Stimulated activated CD4-positive, alpha-beta T cell treated with anti-CD3 and anti-CD28 coated beads, Interleukin-15, amount 100 ng/mL, for 24 hours (primary cell): ENCODE measurements around the gene ERI2.
A peak's percentile ranks its signal among the peaks of the same experiment; 100 is the strongest.
"Not testable (repeated sequence)": the region's sequence is repeated elsewhere in the genome, so short reads cannot be mapped to it uniquely, and the experiment has no call there.

Source experiments
- DNase-seq: peaks from one replicate; pipeline ENCODE4 v3.0.0-alpha.2; 2020

The ERI2 gene

GRCh38 chr16:20818929-20819585, 12.8 kb upstream of the ERI2 start:
- DNase-seq: no peak

- no peak for DNase-seq
Measured at GRCh38 chr16:20814784-20815183, 8.5 kb upstream of the ERI2 start.

GRCh38 chr16:20812510-20812909, 6.2 kb upstream of the ERI2 start:
- no peak for DNase-seq

GRCh38 chr16:20811889-20812439, 5.7 kb upstream of the ERI2 start:
- DNase-seq: no peak

GRCh38 chr16:20807862-20808261, 1.6 kb upstream of the ERI2 start:
- no peak for DNase-seq

- DNase-seq: not testable (repeated sequence)
Measured at GRCh38 chr16:20805684-20806167, 546 bp downstream of the ERI2 start.

GRCh38 chr16:20803561-20804214, 2.6 kb downstream of the ERI2 start:
- DNase-seq: no peak

GRCh38 chr16:20803192-20803560, 3.1 kb downstream of the ERI2 start:
- no peak for DNase-seq

- no peak for DNase-seq
Measured at GRCh38 chr16:20801278-20801677, 5.0 kb downstream of the ERI2 start.

GRCh38 chr16:20799599-20799998, 6.7 kb downstream of the ERI2 start:
- DNase-seq: no peak

- DNase-seq: no peak
Measured at GRCh38 chr16:20798364-20798763, 7.9 kb downstream of the ERI2 start.

- DNase-seq: no peak
Measured at GRCh38 chr16:20791923-20792612, 14.2 kb downstream of the ERI2 start.

- no peak for DNase-seq
Measured at GRCh38 chr16:20789130-20789529, 17.1 kb downstream of the ERI2 start.

GRCh38 chr16:20784204-20784603, 22.1 kb downstream of the ERI2 start:
- no peak for DNase-seq

GRCh38 chr16:20782470-20782869, 23.8 kb downstream of the ERI2 start:
- DNase-seq: no peak

GRCh38 chr16:20781697-20782096, 24.6 kb downstream of the ERI2 start:
- DNase-seq: no peak

GRCh38 chr16:20774703-20775362, 31.4 kb downstream of the ERI2 start:
- DNase-seq: peak; percentile 79

GRCh38 chr16:20773679-20774078, 32.6 kb downstream of the ERI2 start:
- DNase-seq: no peak

- DNase-seq: no peak
Measured at GRCh38 chr16:20768818-20769217, 37.5 kb downstream of the ERI2 start.

- DNase-seq: no peak
Measured at GRCh38 chr16:20768121-20768520, 38.2 kb downstream of the ERI2 start.

GRCh38 chr16:20767577-20767976, 38.7 kb downstream of the ERI2 start:
- no peak for DNase-seq

GRCh38 chr16:20766294-20766693, 40.0 kb downstream of the ERI2 start:
- DNase-seq: no peak

GRCh38 chr16:20765732-20766131, 40.5 kb downstream of the ERI2 start:
- no peak for DNase-seq
